Left ventricle myocardium inferior (tissue), 1 donor: ENCODE data around the gene IKZF1. TPM values are rescaled to one million over a fixed set of nuclear protein-coding genes. Genes with fewer than 3 reads are reported as not detected.

Source experiments
- DNase-seq: peaks from one replicate; pipeline ENCODE4 v3.0.0-alpha.2; 2020
- H3K27ac ChIP-seq: fragments of 200-600 bp; replicated peaks from 2 replicates; pipeline ENCODE4 v1.8.0; 2021
- H3K27me3 ChIP-seq: fragments of 200-600 bp; 2 replicates; pipeline ENCODE4 v1.8.0; 2021; ENCODE audit warnings: low read depth
- H3K36me3 ChIP-seq: fragments of 200-600 bp; 2 replicates; pipeline ENCODE4 v1.8.0; 2021
- H3K4me1 ChIP-seq: fragments of 200-600 bp; 2 replicates; pipeline ENCODE4 v1.8.0; 2021
- H3K4me3 ChIP-seq: fragments of 200-600 bp; 2 replicates; pipeline ENCODE4 v1.8.0; 2021; ENCODE audit warnings: mild to moderate bottlenecking, moderate library complexity
- H3K9me3 ChIP-seq: fragments of 200-600 bp; replicated peaks from 2 replicates; pipeline ENCODE4 v1.8.0; 2021
- CTCF ChIP-seq: fragments of 200-600 bp; IDR thresholded peaks from 2 replicates; pipeline ENCODE4 v1.8.0; 2021; ENCODE audit warnings: antibody characterized with exemption, mild to moderate bottlenecking, borderline replicate concordance
- intact Hi-C: fragments of 100-400 bp; cut with micrococcal nuclease; formaldehyde crosslinking; loops from one replicate; pipeline ENCODE4 v1.11.0; 2022
- total RNA-seq: library from RNA; stranded (reverse); fragmentation: NEBNext Ultra II Directional; extraction: Animal tissue kit (Norgen Biotek cat#: 25700); gene quantifications from one replicate; pipeline ENCODE4 v1.2.1, GENCODE V29; 2021
- donor health status: DM: no; HTN: yes; CAD: no; lungs with severe emphysema.

The IKZF1 gene
- total RNA-seq, 1 donor from 2014 or later: 2.1 TPM

DNA sequence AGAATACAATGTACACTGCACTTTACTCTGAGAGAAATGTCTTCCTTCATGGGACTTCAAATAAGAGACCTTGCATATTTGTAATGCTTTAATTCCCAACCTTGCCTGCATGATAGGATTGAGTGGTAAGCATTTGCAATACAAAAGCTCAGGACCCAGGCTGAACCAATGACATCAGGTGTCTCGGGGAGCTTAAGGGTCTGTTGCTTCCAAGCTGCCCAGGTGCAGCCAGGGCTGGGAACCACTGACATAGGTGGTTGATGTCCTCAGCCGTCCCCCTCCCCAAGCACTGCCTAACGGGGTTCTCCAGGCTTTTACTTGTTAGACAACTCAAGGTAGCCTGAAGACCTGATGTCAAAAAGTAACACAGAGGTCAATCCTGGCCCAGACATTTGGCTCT, 116.5 kb downstream of the IKZF1 start:
- no peak for DNase-seq
- H3K27ac ChIP-seq: no peak overlapping the region
- no peak for TF ChIP-seq CTCF
- intact Hi-C loops: no loop called here
- no peak overlapping the region for H3K4me3 ChIP-seq
- no peaks in the 10 kb centered on the region for H3K4me1 ChIP-seq
- no peaks in the 10 kb centered on the region for H3K9me3 ChIP-seq
- H3K36me3 ChIP-seq: no peaks in the 10 kb centered on the region
- H3K27me3 ChIP-seq: peaks cover 7% of the 10 kb centered on the region

DNA sequence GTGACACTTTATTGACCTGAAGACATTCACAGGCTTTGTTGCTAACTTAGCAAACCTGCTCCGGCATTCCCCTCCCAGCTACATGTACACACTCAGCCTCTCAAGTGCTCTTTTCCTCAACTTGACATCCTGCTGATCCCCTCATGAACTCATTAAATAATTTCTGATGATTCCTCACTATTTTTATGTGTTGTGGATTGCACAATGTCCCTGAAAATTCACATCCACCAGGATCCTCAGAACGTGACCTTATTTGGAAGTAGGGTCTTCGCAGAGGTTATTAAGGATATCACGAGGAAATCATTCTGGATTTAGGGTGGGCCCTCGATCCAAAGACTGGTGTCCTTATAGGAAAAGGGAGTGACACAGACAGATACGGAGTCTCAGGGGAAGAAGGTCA, 118.3 kb downstream of the IKZF1 start:
- no peaks in the 10 kb centered on the region for H3K4me1 ChIP-seq

DNA sequence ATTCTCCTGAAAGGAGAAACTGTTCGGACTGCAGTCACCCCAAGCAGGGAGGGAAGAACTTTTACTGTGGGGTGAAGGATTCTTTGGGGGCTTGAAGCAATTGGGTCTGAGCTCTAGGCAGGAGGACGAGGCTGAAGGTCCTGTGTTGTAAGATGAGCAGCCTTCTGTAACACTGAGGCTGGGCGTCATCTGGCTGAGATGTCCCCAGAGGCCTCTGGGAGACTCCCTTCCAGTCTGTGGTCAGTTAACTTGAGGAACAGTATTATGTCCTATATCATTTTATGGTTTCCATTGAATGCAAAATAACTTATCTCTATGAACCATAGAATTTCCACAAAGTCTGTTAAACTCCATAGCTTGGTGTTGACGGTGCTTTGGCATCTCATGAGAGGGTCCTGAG, 119.3 kb downstream of the IKZF1 start:
- no peak for TF ChIP-seq CTCF
- Histone ChIP-seq H3K4me3 (no peak overlapping the region), H3K27ac (no peak overlapping the region), H3K4me1 (no peaks in the 10 kb centered on the region), H3K9me3 (no peaks in the 10 kb centered on the region), H3K27me3 (peaks cover 7% of the 10 kb centered on the region), H3K36me3 (no peaks in the 10 kb centered on the region)
- intact Hi-C loops: no loop called here
- DNase-seq: no peak

More for the DNA sequence above, 118.3 kb downstream of the IKZF1 start:
- TF ChIP-seq CTCF: no peak
- no peaks in the 10 kb centered on the region for H3K9me3 ChIP-seq
- intact Hi-C loops: no loop called here
- no peaks in the 10 kb centered on the region for H3K36me3 ChIP-seq
- no peak overlapping the region for H3K27ac ChIP-seq
- no peak overlapping the region for H3K4me3 ChIP-seq
- DNase-seq: no peak
- peaks cover 7% of the 10 kb centered on the region for H3K27me3 ChIP-seq

GRCh38 chr7:50425318-50425717, 120.8 kb downstream of the IKZF1 start:
- H3K4me1 ChIP-seq: no peaks in the 10 kb centered on the region
- H3K27ac ChIP-seq: no peak overlapping the region
- DNase-seq: no peak
- H3K27me3 ChIP-seq: peaks cover 7% of the 10 kb centered on the region
- H3K9me3 ChIP-seq: no peaks in the 10 kb centered on the region
- intact Hi-C loops: no loop called here
- TF ChIP-seq CTCF: no peak
- H3K4me3 ChIP-seq: no peak overlapping the region
- no peaks in the 10 kb centered on the region for H3K36me3 ChIP-seq

DNA sequence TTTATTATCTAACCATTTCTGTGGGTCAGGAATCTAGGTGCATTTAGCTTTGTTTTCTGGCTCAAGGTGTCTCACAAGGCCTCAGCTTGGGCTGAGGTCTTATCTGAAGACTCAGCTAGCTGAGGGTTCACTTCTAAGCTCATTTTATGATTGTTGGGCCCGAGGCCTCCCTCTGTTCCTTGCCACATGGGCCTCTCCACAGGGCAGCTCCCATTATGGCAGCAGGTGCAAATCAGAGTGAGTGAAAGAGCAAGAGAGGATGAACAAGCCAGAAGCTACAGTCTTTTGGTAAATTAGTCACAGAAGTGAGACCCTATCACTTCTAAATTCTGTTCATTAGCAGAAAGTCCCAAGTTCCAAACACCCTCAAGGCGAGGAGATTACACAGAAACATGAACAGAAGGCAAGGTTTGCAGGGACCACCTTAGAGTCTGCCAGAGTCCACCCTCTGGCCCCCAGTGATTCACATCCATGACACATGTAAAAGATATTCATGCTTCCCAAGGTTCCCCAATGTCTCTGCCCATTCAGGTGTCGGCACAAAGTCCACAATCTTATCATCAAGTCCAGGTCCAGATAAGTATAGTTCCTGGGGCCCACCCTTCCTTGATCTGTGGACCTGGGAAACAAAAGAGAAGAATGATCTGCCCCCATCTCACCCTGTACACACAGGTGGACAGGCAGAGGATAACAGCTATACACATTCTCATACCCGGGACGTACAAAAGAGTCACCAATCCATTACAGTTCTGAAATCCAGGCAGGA, 121.9 kb downstream of the IKZF1 start:
- Histone ChIP-seq H3K4me3 (no peak overlapping the region), H3K4me1 (no peaks in the 10 kb centered on the region), H3K27ac (no peak overlapping the region), H3K36me3 (no peaks in the 10 kb centered on the region), H3K9me3 (no peaks in the 10 kb centered on the region), H3K27me3 (peaks cover under 1% of the 10 kb centered on the region)
- no peak for DNase-seq
- intact Hi-C loops: no loop called here
- no peak for TF ChIP-seq CTCF
